ENCODE data around the gene CLEC16A.

GRCh38 chr16:11125936-11126335 lies 181.6 kb downstream of the CLEC16A start:
- TF ChIP-seq, protein P1, sequence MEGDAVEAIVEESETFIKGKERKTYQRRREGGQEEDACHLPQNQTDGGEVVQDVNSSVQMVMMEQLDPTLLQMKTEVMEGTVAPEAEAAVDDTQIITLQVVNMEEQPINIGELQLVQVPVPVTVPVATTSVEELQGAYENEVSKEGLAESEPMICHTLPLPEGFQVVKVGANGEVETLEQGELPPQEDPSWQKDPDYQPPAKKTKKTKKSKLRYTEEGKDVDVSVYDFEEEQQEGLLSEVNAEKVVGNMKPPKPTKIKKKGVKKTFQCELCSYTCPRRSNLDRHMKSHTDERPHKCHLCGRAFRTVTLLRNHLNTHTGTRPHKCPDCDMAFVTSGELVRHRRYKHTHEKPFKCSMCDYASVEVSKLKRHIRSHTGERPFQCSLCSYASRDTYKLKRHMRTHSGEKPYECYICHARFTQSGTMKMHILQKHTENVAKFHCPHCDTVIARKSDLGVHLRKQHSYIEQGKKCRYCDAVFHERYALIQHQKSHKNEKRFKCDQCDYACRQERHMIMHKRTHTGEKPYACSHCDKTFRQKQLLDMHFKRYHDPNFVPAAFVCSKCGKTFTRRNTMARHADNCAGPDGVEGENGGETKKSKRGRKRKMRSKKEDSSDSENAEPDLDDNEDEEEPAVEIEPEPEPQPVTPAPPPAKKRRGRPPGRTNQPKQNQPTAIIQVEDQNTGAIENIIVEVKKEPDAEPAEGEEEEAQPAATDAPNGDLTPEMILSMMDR (IDR thresholded peaks at IDR 0.05; ENCODE audit: insufficient read depth, low read length), result no peak
- TF ChIP-seq, protein P2, sequence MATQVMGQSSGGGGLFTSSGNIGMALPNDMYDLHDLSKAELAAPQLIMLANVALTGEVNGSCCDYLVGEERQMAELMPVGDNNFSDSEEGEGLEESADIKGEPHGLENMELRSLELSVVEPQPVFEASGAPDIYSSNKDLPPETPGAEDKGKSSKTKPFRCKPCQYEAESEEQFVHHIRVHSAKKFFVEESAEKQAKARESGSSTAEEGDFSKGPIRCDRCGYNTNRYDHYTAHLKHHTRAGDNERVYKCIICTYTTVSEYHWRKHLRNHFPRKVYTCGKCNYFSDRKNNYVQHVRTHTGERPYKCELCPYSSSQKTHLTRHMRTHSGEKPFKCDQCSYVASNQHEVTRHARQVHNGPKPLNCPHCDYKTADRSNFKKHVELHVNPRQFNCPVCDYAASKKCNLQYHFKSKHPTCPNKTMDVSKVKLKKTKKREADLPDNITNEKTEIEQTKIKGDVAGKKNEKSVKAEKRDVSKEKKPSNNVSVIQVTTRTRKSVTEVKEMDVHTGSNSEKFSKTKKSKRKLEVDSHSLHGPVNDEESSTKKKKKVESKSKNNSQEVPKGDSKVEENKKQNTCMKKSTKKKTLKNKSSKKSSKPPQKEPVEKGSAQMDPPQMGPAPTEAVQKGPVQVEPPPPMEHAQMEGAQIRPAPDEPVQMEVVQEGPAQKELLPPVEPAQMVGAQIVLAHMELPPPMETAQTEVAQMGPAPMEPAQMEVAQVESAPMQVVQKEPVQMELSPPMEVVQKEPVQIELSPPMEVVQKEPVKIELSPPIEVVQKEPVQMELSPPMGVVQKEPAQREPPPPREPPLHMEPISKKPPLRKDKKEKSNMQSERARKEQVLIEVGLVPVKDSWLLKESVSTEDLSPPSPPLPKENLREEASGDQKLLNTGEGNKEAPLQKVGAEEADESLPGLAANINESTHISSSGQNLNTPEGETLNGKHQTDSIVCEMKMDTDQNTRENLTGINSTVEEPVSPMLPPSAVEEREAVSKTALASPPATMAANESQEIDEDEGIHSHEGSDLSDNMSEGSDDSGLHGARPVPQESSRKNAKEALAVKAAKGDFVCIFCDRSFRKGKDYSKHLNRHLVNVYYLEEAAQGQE (IDR thresholded peaks at IDR 0.05; ENCODE audit: insufficient replicate concordance, low read depth), result no peak
- TF ChIP-seq SPI1 (IDR thresholded peaks at IDR 0.05; ENCODE audit: borderline replicate concordance, low read depth), result no peak

Data from HL-60 (cell line).